ENCODE measurements around the gene ATG2A.

Gene ATG2A

DNA sequence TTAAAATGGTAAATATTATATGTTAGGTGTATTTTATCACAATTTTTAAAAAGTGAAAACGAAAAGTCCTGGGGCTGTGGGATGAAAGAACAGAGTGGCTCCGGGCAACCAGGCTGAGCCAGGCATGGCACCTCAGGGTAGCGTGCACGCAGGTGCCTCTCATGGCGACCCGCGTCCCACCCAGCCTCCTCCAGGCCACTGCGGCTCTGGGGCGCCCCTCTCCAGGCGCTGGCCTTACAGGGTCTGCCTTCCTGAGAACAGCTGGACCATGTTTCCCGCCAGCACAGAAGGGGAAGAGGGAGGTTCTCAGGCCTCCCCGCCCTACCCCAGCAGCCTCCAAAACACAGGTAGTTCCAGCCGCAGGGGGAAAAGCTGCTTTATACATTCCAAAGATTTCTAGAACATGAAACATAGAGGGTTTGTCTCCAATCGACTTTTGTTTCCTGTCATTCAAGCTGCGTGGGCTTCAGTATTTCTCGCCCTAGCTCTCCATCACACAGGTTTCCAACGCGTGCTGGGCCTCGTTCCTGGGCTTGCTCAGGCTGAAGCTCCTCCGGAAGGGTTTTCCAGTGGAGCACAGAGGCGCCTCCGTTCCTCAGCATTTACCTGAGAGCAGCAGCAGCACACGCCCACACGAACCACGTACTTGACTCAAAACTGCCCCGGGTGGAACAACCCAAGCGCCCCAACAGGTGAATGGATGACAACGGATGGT is 49.1 kb downstream of the ATG2A start:
- no peak for DNase-seq

DNA sequence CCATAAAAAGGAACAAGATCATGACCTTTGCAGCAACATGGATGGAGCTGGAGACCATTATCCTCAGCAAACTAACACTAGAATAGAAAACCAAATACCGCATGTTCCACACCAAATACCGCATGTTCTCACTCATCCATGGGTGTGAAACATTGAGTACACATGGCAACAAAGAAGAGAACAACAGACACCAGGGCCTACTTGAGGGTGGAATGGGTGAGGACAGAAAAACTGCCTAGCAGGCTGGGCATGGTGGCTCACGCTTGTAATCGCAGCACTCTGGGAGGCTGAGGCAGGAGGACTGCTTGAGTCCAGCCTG is 50.9 kb downstream of the ATG2A start:
- DNase-seq, result no peak

GRCh38 chr11:64865286-64866172 is 51.5 kb downstream of the ATG2A start:
- DNase-seq, result no peak

DNA sequence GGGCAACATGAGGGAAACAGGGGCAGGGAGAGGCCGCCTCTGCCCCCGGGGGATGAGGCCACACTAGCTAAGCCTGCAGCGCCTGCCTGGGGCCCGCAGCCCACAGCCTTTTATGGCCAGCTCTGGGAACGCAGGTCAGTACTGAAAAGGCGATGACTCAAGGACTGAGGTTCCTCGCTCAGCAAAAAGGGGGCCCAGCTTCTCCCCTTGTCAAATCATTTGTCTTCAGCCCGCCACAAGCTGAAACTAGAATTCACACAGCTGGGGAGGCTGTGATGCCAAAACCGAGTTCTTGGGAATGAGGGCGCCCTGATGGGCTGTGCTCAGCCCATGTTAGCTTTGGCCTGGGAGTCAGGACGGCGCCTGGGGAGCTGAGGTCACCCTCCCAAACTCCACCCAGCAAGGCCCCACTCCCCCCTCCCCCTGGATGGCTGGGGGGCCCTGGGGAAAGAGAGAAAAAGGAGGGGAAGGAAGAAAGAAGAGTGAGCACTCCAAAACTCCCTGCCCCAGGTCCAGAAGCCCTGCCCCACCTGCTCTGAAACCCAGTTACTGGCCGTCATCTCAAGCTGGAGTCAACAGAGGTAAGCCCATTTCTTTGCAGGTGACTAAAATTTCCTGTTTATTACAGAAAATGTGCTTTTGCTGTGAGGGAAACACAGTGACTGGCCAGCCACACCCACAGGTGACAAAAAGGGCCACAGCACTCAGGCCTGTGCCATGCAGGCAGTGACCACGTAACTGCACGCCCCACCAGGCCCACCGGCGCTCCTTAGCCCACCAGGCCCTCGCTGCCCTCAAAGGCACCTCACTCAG is 52.3 kb downstream of the ATG2A start:
- DNase-seq, result no peak

- no peak for DNase-seq
Measured at GRCh38 chr11:64864135-64864472, 52.9 kb downstream of the ATG2A start.

DNA sequence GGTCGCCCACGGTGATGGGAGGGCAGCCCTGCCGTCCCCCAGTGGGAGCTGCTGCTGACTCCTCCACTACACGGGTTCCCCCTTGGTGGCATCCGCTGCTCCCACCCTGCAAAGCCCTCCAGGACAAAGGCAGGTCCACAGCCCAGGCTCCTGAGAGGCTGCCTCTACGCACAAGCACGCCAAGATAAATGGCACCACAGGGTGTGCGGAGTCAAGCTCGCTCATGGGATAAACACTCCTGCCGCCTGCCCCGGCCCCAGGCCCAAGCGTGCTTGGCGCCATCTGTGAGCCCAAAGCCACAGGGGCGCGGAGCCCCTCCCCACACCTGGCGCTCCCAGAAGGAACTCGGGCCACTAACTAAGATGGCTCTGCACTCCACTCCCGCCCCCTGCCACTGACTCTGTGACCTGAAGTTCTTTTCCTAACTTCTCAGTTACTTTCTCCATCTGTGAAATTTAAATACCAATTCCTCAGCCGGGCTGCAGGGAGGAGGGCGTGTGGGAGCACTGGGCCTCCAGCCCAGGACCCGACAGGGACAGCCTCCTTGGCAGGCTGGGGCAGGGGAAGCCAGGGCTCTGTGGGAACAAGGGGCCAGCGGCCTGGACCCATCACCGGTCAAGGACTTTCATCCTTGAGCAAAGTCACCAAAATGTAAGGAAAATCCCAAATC is 53.5 kb downstream of the ATG2A start:
- DNase-seq, result no peak

- no peak for DNase-seq
Measured at GRCh38 chr11:64862987-64863390, 54.0 kb downstream of the ATG2A start.

GRCh38 chr11:64861227-64861975 is 55.6 kb downstream of the ATG2A start:
- no peak for DNase-seq

DNA sequence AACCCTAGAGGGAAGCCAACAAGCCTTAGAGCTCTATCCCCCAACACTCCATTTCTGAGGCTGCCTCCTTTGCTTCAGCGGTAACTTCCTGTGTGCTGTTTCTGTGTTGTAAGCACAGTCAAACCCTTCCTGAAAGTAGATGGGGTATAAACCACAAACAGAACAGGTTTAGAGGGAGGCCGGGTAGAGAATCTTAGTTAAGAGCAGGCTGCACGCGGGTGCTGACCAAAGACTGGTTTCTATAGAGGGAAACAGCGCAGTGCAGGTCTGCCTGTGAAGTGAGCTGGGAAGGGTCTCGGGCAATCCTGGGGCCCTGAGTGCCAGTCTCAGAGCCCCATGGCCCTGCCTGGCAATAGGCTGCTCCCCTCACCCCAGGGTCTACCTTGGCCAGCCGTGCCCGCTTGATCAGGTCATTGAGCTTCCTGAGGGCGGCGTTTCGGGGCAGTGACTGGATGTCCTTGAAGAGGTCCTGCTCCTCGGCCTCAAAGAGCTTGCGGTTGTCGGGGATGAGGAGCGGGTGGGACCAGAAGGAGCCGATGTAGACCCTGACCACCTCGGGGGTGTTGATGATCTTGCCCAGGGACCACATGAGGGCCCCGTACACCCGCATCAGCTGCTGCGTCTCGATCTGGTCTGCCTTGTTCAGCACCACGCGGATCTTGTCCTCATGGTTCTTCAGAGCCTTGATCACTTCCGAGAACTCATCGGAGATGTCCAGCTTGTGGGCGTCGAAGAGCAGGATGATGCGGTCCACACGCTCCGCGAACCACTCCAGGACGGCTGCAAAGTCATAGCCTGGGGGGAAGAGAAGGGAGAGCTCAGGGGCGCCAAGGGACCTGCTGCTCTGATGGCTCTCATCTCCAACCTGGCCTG is 57.2 kb downstream of the ATG2A start:
- no peak for DNase-seq

DNA sequence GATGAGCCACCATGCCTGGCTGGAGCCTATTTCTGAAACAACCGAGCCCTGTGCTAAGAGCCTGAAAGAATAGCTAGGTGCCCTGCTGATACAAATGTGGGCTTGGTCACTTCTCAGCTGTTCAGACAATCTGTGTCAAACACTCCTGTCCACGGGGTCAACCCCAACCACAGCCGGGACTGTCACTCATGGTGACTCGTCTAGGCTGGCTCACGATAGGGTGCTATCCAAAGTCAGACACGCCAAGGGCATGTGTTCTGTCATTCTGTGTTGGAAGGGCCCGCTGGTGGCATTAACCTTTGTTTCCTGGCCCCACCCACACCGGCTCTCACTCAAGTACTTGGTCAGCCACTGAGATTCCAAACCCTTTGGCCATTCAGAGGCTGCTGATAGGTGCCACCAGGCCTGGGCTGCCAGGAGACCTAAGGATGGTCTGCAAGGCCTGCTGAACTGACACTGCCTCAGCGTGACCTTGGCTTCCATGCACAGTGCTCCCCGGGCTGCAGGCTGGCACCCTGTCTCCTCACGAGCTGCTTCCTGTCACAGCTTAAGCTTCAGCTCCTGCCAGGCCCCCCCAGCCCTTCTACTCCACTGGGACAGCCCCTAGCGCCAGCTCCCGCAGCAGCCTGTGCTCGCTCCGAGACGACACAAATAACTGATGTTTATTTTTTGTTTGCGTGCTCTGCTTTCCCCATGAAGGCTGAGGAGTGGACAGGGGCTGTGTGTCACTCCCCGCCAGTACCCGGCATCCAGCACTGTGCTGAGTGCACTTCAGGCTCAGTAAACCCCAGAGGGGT is 58.3 kb downstream of the ATG2A start:
- no peak for DNase-seq

- DNase-seq, result no peak
Measured at GRCh38 chr11:64857485-64857884, 59.5 kb downstream of the ATG2A start.

GRCh38 chr11:64856382-64857227 is 60.4 kb downstream of the ATG2A start:
- no peak for DNase-seq

DNA sequence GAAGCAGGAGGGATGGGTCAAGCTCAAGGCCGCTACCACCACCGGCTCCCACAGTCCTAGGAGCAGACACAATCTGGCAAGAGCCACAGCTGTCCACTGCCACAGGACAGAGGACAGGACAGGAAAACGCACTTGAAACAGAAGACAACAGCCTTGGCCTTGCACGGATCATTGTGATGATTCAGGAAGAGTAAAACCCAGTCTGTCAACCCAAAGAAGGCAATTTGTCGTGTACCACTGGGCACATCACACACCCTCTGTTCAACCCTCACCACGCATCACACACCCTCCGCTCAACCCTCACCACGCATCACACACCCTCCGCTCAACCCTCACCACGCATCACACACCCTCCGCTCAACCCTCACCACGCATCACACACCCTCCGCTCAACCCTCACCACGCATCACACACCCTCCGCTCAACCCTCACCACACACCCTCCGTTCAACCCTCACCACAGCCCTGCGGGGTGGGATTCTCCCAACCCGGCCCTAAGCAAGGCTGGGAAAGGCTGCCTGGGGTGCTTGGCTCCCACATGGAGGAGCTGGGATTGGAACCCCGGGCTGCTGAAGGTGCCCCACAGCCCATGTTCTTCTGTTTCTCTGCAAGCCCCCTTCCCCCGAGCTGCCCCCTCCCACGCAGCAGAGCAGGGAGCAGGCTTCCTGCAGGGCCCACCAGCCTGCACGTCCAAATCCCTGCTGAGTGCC is 61.3 kb downstream of the ATG2A start:
- DNase-seq, result no peak

DNA sequence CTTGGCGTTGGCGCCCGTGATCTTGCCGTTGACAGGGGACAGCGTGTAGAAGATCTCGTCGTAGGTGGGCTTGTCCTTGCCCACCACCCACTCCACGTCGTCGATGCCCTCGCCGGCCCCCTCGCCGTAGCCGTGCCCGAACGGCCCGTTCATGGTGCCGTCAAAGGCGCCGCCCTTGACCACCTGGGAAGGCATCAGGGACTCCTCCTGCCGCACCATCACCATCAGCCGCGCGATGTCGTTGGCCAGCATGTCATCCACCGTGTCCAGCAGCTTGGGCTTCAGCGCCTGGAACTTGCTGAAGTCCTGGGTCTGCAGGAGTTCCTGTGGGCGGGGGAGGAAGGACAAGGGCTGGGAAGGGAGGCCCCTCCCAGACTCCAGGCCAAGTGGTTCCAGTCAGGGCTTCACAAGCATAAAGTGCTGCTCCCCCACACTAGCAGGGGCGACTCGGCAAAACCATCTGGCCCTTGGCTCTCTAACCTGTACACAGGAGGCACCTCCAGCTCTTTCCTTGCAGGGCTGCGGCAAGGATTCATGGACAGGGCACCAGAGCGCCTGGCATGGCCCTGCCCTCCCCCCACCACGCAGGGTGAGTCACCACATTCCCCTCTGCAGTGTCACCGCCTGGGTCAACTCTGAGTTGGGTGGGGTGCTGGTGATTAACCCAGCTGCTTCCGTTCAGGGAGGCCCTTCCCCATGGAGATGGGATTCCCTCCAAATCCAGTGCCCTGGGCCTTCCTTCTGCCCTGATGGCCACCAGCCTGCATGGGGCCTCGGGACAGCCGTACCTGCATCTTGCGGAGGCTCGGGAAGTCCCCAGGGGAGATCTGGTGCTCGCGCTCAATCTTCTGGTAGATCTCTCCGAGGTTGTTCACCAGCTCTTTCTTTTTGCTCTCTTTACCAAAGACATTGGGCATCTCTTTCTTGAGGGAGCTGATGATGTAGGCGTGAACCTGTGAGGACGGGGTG is 62.2 kb downstream of the ATG2A start:
- DNase-seq, result no peak

DNA sequence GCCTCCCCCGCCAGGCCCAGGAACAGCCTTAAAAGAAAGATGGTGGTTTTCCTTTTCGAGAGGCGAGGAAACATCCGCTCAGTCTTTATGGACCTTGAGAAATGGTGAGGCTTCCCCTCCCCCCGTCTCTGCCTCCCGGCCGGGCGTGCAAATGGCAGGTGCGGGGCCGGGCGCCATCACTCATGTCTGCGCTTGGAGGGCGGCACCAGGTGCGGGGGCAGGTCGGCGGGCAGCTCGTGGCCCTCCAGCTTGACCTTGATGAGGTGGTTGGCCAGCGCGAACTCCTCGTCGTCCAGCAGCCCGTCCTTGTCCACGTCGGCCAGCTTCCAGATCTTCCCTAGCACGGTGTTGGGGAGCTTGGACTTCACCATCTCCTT is 62.9 kb downstream of the ATG2A start:
- no peak for DNase-seq

DNA sequence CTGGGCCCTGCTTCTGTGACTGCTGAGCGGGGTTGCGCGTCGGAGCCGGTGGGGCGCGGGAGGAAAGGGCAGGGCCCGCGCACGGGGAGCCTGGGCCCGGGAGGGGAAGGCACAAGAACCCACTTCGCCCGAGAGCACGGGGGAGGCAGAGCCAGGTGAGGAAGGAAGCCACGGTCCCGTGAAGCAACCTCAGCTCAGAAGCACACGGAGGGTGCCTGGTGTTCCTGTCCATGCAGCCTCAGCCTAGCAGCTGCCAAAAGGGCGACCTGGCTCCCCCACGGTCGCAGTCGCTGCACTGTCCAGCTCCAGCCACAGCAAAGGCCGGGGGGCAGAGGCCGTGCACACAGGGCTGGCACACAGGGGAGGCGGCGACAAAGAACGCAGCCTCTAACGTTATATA is 63.3 kb downstream of the ATG2A start:
- DNase-seq, result no peak

DNA sequence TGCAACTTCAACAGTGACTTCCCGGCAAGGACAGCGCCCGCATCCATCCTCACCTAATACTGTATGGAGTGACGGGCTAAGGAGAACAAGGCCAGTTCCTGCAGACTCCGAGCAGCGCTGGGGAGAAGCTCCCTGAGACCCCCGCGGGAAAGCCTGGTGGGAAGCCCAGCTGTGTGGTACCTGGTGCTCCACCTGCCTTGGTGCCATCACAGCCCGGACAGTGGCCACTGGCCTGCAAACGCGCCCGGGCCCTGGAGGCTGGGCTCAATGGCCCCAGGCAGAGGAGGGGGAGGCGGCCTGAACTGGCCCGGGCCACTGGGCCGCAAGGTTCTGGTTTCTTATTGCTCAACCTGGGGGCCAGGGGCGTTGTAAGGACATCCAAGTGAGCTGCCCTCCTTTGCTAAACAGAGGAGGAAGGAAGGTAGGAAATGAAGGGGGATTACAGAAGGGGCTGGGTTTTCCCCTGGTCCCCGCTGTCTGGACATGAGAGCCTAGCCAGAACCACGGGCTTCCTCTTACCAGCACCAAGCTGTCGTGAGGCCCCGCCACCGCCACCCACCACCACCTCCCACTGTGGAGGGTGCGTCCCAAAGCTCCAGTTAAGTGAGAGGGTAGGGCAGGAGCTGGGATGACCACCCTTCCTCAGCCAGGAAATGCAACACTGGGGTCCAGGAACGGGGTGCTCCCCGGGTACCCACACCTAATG is 64.1 kb downstream of the ATG2A start:
- DNase-seq, result no peak
